Activated B cell treated with CpG ODN at 0.5 μM for 24 hours (primary cell): Measurements from ENCODE around the gene PWWP2A. TPM values are rescaled to one million over a fixed set of nuclear protein-coding genes. Genes with fewer than 3 reads are reported as not detected.
"Not testable (repeated sequence)": the region's sequence is repeated elsewhere in the genome, so short reads cannot be mapped to it uniquely, and the experiment has no call there.

ENCODE experiments used
- ATAC-seq: fragments of 200-7000 bp; cut with Tn5 transposase; one replicate; pipeline ENCODE4 v1.10.0; 2021; ENCODE audit warnings: low read depth, mild to moderate bottlenecking, moderate library complexity
- CTCF ChIA-PET: fragments of 350-600 bp; sonication (Branson Sonifier 250); formaldehyde crosslinking; loops from one replicate; lab custom pipeline; 2021; ENCODE audit warnings: antibody characterized with exemption; lab: Charles Lee
- POLR2A ChIA-PET: fragments of 350-600 bp; sonication (Branson Sonifier 250); formaldehyde crosslinking; loops from one replicate; lab custom pipeline; 2021; ENCODE audit warnings: antibody characterized with exemption; lab: Charles Lee
- DNase-seq: peaks from one replicate; pipeline ENCODE4 v3.0.0; 2022
- H3K27ac Mint-ChIP-seq: one replicate; pipeline ENCODE4 v1.8.0; 2020; ENCODE audit warnings: mixed read lengths
- H3K27me3 Mint-ChIP-seq: one replicate; pipeline ENCODE4 v1.8.0; 2021; ENCODE audit warnings: mixed read lengths
- H3K36me3 Mint-ChIP-seq: one replicate; pipeline ENCODE4 v1.8.0; 2021; ENCODE audit warnings: low read depth, mixed read lengths
- H3K4me1 Mint-ChIP-seq: one replicate; pipeline ENCODE4 v1.8.0; 2021; ENCODE audit warnings: mixed read lengths
- H3K4me3 Mint-ChIP-seq: one replicate; pipeline ENCODE4 v1.8.0; 2020; ENCODE audit warnings: mild to moderate bottlenecking, mixed read lengths
- H3K9me3 Mint-ChIP-seq: one replicate; pipeline ENCODE4 v1.8.0; 2020; ENCODE audit warnings: mixed read lengths
- intact Hi-C: fragments of 100-400 bp; cut with micrococcal nuclease; formaldehyde crosslinking; loops from one replicate; pipeline ENCODE4 v1.15.1; 2024
- total RNA-seq: library from RNA; stranded (reverse); gene quantifications from 2 replicates; pipeline ENCODE4 v1.2.3, GENCODE V29; 2022
- TF ChIP-seq, protein P1 (sequence below): fragments of 200-600 bp; IDR thresholded peaks from one replicate; pipeline ENCODE4 v1.8.0; 2022; ENCODE audit warnings: antibody characterized with exemption, mild to moderate bottlenecking

The PWWP2A gene
- total RNA-seq, 1 donor from 2014 or later = 33.0 TPM

DNA sequence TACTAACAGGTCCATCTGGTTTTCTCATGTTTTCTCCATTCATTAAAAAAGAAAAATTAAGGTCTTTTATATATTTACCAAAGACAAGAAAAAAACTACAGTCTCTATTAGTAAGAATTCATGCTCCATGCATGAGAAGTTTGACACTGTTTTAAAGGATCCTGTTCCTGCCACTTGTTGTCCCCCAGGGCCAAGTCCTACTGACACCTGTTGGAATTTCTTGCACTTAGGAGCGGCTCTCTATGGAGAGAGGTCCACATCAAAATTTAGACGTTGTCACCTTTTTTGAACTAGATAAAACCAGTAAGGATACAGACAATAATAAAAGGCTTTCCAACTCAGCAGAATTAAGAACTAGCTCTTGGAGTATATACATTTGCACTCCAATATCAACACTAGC lies 42.3 kb downstream of the PWWP2A start:
- CTCF ChIA-PET = no interaction called here
- DNase-seq (no peak), ATAC-seq (no peak)
- Mint-ChIP-seq H3K36me3 (peaks cover 31% of the 10 kb centered on the region), H3K4me1 (peaks cover 2% of the 10 kb centered on the region), H3K4me3 (no peak overlapping the region), H3K9me3 (no peaks in the 10 kb centered on the region), H3K27me3 (no peaks in the 10 kb centered on the region), H3K27ac (no peak overlapping the region)
- POLR2A ChIA-PET = no interaction called here
- TF ChIP-seq, protein P1, sequence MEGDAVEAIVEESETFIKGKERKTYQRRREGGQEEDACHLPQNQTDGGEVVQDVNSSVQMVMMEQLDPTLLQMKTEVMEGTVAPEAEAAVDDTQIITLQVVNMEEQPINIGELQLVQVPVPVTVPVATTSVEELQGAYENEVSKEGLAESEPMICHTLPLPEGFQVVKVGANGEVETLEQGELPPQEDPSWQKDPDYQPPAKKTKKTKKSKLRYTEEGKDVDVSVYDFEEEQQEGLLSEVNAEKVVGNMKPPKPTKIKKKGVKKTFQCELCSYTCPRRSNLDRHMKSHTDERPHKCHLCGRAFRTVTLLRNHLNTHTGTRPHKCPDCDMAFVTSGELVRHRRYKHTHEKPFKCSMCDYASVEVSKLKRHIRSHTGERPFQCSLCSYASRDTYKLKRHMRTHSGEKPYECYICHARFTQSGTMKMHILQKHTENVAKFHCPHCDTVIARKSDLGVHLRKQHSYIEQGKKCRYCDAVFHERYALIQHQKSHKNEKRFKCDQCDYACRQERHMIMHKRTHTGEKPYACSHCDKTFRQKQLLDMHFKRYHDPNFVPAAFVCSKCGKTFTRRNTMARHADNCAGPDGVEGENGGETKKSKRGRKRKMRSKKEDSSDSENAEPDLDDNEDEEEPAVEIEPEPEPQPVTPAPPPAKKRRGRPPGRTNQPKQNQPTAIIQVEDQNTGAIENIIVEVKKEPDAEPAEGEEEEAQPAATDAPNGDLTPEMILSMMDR = no peak
- intact Hi-C loops = no loop called here

DNA sequence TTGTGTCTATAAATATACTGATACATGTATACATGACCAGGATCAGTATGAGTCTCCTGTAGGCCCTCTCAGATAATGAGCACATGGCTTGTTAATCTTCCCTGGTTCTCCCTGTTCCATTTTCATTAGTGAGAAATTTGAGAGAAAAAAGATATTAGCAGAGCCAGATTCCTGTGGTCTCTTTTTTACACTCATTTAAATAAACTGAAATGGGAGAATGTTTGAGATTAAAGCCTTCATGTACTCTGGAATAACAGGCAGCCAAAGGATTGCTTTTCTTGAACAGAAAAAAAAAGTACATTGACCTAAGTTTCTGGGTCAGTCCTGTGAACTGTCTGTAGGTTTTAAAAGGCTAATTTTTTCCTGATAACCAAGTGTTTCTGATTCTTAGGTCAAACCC lies 44.2 kb downstream of the PWWP2A start:
- Mint-ChIP-seq H3K9me3 (no peaks in the 10 kb centered on the region), H3K27ac (no peak overlapping the region), H3K27me3 (no peaks in the 10 kb centered on the region), H3K4me3 (no peak overlapping the region), H3K36me3 (peaks cover 31% of the 10 kb centered on the region), H3K4me1 (peaks cover 3% of the 10 kb centered on the region)
- DNase-seq (no peak), ATAC-seq (no peak)
- intact Hi-C loops = no loop called here
- ChIA-PET POLR2A (interaction anchor here (0.7 kb wide), 1 partner anchor 851 kb away, joined by 8 read pairs; no protein-coding TSS in a partner anchor), CTCF (no interaction called here)
- TF ChIP-seq, protein P1 = no peak

DNA sequence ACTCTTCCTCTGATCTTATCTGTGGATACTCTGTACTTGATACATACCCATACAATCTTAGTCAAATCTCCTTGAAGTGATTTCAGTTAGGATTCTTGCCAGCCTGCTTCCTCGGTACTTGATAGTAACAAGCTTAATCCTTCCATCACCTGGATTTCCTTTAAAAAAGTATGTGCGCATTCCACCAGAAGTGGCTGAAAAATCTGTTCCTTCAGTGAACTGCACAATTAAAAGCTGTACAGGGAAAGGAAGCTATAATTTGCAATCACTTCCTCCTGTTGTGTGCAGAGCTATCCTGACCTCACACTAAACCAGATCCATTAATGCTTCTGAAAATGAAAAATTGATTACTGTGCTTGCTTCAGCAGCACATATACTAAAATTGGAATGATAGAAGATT lies 47.3 kb downstream of the PWWP2A start:
- Mint-ChIP-seq H3K4me3 (no peak overlapping the region), H3K9me3 (no peaks in the 10 kb centered on the region), H3K27me3 (no peaks in the 10 kb centered on the region), H3K27ac (no peak overlapping the region), H3K4me1 (peaks cover 3% of the 10 kb centered on the region), H3K36me3 (peaks cover 17% of the 10 kb centered on the region)
- POLR2A ChIA-PET = interaction anchor here (0.6 kb wide), 1 partner anchor 40 kb away, joined by 5 read pairs; no protein-coding TSS in a partner anchor
- intact Hi-C loops = no loop called here
- ATAC-seq (no peak), DNase-seq (no peak)
- TF ChIP-seq, protein P1 = no peak
- CTCF ChIA-PET = no interaction called here

DNA sequence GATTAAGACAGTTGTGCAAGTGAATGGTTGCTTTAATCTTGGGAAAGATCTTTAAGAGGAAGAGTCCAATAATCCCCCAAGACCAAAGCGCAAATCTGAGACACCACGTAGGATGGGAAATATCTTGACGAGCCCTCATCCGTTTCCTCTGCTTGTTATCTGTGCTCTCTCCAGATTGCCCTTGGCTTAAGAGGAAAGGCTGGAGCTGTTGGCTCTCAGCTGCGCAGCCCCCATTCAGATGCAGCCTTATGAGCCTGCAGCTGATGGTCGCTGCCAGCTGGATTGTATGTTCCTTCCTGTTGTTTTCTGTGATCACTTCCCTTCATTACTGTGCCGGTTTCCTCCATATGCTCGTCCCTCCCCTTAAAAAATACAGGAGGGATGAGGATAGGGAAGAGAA lies 47.7 kb downstream of the PWWP2A start:
- intact Hi-C loops = no loop called here
- H3K27ac Mint-ChIP-seq = no peak overlapping the region
- no peak for ATAC-seq

DNA sequence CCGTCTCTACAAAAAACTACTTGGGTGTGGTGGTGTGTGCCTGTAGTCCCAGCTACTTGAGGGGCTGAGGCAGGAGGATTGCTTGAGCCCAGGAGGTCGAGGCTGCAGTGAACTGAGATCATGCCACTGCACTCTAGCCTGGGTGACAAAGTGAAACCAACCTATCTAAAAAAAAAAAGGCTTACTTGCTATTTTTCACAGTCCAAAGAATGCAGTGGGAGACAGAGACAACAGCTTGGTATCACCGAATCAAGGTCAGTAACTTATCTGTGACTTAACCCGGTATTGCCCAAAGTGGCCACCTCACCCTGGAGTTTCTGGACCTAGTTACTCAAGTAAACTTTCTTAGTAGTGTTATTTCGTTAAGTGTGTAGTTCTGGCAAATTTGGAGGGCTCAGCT lies 50.1 kb downstream of the PWWP2A start:
- H3K27ac Mint-ChIP-seq = not testable (repeated sequence)

More for the DNA sequence above, 47.7 kb downstream of the PWWP2A start:
- H3K4me1 Mint-ChIP-seq = peaks cover 3% of the 10 kb centered on the region
- CTCF ChIA-PET = no interaction called here
- H3K27me3 Mint-ChIP-seq = no peaks in the 10 kb centered on the region
- peaks cover 16% of the 10 kb centered on the region for H3K36me3 Mint-ChIP-seq
- no peak for DNase-seq
- POLR2A ChIA-PET = interaction anchor here (0.6 kb wide), 1 partner anchor 41 kb away, joined by 5 read pairs; no protein-coding TSS in a partner anchor
- TF ChIP-seq, protein P1 = no peak
- no peaks in the 10 kb centered on the region for H3K9me3 Mint-ChIP-seq
- H3K4me3 Mint-ChIP-seq = no peak overlapping the region

More for the DNA sequence above, 50.1 kb downstream of the PWWP2A start:
- intact Hi-C loops, H3K27me3 Mint-ChIP-seq, H3K9me3 Mint-ChIP-seq, DNase-seq, H3K4me1 Mint-ChIP-seq, ATAC-seq, H3K4me3 Mint-ChIP-seq: not testable (repeated sequence)
- CTCF ChIA-PET = interaction anchor here (1.0 kb wide), 1 partner anchor 12 kb away, joined by 3 read pairs; no protein-coding TSS in a partner anchor
- POLR2A ChIA-PET = interaction anchor here (0.6 kb wide), 1 partner anchor 106 kb away, joined by 6 read pairs; no protein-coding TSS in a partner anchor
- peaks cover 28% of the 10 kb centered on the region for H3K36me3 Mint-ChIP-seq
